ENCODE data around the gene IRS1.

Gene IRS1

DNA sequence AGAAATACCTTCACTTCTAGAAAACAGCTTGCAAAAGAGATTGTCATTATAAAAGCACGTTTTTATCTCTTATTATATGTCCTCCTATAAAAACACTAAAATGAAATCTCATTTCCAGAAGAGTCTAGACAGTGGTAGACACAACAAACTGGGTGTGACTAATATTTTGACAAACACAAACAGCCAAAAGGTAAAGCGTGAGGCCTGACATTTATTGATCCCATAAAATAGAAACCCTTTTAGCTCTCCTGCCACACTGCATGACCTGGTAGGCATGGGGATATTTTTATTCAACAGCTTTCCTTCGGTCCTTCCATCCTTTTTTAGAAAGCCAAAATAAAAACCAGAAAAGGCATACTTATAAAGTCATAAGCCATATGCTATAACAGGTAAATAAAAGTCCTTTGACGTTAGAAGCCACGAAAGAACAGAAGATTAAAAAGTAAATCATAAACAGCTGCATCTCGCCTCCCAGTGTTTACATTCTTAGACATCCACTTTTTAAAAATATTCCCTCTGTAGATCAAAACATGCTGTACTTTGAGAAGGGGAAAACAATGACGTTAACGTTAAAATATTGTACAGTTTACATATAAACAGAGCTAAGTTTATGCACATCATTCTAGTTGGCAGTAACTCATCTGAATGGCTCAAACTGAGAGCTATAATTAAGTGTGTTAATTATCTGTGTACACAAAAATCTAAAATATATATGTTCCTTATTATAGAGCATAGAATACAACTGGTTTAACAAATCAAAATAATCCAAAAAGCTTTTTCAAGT lies 44.6 kb downstream of the IRS1 start:
- DNase-seq: no peak

- no peak for DNase-seq
Measured at GRCh38 chr2:226752887-226753286, 46.7 kb downstream of the IRS1 start.

- DNase-seq: no peak
Measured at GRCh38 chr2:226747288-226747687, 52.3 kb downstream of the IRS1 start.

GRCh38 chr2:226746196-226746800 lies 53.3 kb downstream of the IRS1 start:
- no peak for DNase-seq

GRCh38 chr2:226743915-226744314 lies 55.7 kb downstream of the IRS1 start:
- DNase-seq: no peak

GRCh38 chr2:226742347-226742746 lies 57.3 kb downstream of the IRS1 start:
- DNase-seq: no peak

DNA sequence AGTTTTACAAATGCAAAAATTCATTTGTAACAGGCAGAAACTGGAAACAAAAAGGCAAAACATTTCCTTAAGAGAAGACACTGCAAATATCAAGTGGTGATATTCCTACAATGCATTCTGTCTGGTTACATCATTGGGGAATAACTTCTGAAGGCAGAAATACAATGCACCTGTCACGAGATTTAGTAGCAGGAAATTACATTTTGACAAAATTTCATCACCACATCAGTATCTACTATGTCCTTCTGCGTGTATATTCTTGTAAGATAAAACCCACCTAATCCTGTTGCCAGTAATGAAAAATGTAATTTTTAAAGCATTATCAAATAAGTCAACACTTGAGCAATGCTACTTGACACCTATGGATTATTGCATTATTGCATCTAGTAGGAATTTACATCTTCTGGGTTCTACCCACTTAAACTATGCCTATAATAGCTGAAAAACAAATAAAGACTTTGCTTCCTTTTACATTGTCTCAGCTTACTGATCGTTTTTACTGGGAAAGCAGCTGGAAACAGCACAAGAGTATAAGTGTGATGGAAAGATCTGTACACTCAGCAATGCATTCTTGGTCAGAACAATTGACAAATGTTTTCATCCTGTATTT lies 59.5 kb downstream of the IRS1 start:
- no peak for DNase-seq

DNA sequence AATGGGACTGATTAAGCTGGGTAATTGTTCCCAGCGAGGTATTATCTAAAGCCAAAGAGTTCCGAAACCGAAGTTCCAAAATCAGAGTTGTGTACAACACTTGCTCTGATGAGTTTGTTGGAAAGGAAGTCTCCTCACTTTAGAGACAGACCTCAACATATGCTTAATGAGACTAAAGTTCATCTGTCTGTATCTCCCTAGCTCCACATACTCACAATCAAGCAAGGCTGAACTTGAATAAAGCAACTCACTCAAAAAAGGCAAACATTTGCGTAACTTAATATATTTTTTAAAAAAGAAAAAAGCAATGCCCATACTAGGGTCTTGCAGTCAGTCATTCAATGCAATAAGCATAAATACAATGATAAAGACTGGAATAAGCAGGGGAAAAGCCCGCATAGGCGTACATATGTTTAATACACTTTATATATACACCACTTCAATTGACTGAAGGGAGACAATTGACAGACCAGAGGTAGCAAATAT lies 60.0 kb downstream of the IRS1 start:
- no peak for DNase-seq

DNA sequence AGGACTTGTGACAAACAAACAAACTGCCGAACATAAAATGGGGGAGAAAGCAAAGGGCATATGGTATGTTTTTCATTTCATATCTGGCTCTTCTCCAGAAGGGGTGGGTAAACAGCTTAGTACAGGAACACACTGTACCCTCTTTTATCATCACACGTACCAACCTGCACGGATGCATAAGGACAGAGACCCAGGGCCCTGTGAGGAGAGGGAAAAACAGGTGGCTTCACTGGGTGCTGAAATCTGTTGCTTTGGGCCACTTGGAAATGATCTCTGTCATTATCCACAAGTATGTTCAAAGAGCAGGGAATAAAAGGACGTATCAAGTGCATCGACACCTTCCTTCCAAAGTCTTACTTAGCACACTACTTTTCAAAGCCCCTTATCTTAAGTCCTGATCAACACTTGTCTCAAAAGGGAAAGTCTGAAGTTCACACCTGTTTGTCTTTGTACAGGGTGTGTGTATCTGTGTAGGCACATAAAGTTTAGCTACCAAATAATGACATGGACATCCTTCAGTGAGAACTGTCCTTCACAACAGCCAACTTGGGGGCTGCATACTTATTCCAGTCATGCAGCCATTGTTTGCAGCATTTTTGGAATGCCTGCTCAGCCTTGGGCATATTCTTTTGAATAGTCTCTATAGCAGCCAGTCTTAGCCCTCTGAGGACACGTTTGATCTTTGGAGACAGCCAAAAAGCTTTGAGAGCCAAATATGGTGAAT lies 60.6 kb downstream of the IRS1 start:
- no peak for DNase-seq

DNA sequence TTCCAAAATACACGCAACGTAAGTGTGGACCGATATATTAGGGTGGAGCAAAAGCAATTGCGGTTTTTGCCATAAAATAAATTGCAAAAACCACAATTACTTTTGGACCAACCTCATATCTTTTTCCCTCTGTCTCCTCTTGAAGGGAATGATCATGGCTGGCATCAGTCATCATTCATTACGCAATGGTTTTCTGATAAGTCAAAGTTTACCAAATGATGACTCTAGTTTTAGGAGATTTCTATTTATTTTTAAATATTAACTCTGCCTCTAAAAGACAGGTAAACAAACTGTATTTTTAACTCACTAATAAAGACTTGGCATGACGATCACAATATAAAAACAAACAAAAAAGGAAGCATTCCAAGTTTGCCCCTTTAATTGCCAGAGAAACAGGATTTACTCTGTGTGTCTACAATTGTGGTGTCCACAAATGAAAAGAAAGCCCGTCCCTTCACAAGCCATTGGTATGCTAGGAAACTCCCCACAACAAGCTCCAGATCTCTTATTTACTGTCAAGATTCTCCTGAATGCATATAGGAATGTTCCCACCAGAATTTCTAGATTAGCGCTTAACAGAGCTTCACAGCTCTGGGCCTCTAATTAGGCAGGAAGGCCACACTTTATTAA lies 61.3 kb downstream of the IRS1 start:
- no peak for DNase-seq

- DNase-seq: no peak
Measured at GRCh38 chr2:226736382-226736781, 63.2 kb downstream of the IRS1 start.

DNA sequence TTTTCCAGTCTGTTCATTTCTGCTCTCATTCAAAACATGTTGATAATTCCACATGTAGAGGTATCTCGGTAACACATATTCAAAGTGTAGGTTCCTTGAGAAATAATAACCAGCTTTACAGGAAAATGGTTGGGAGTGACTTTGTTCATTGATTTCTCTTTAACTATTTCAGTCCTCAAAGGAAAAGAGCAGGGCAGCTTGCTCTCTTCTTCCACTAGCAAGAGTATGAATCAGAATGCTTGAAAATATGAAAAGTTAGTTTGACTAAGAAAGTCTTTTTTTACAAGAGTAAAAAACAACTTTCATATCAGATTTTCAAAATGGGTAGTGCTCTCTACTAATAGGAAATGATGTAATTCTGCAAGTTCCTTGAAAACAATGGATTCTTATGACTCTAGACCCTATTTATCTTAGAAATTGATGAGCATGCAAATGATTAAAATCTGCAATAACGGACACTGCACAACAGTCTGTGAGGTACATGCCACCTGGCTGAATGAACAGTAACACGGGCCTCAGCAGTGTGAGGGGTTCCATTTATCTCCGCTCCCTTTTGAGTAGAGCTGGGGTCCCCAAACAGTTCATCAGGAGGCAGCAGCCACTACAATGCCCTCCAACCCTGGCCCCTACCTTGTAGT lies 65.6 kb downstream of the IRS1 start:
- no peak for DNase-seq

DNA sequence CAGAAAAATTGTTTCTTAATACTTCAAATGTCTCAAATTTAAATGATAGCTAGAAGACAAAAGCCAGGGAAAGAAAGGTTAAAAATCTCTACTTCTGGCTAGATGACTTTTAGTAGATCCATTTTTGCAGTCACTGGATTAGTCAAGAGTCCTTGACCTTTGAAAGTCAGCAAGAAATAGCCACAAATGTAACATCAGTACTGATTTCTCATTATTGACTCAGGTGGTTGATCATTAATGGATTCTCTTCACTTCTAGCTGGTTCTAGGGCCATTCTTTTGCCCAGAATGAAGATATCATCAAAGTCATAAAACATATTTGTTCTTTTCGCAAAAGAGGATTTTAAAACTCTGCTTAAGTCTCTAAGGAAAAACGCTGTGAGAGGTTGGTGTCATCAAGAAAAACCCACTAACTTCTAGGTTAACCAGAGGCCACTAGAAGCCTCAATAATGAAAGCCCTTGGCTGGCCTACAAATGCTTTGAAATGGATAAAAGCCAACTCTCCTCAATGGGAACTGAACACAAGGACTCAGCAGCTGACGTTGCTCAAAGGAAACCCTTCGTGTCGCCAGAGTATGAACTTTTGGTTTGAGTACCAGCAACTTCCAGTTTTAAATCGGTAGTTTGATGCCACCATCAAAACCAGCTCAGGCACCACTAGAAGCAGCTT lies 66.3 kb downstream of the IRS1 start:
- no peak for DNase-seq

DNA sequence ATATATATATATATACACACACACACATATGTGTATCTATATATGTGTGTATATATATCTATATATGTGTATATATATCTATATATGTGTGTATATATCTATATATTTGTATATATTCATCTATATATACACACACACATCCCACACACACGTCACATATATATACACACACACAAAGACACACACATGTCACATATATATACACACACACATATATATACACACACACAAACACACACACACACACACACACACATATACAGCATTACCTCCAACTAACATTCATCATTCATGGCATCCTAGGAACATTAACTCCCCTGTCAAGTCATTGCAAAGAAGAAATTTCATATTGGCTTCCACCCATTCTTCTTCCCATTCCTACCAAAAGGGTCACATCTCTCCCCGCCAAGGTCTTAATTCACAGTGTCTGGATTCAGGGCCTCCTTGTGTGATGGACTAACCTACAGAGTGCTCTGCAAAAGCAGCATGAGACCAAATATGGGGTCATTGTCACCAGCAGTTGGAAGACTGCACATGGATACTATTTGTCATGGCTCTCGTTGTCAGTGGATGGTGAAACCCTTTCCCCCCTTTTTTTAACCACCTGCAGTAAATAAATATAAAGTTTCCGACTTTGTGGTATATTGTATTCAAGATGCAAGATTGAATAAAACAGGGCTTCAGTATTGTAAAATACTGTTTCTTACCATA lies 67.0 kb downstream of the IRS1 start:
- no peak for DNase-seq

- no peak for DNase-seq
Measured at GRCh38 chr2:226730481-226730880, 69.1 kb downstream of the IRS1 start.

DNA sequence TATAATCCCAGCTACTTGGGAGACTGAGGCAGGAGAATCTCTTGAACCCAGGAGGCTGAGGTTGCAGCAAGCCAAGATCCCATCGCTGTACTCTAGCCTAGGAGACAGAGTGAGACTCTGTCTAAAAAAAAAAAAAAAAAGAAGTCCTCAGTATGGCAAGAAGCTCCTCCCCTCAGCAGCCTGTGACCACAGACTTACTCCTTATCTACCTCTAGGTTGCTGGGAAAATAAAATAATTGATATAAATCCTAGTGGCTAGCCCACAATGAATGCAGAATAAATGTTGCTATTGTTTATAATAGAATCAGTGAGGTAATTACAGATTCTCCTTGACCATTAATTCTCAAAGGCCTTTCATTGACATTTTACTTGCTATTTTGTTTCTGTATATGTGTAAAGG lies 70.6 kb downstream of the IRS1 start:
- DNase-seq: no peak

DNA sequence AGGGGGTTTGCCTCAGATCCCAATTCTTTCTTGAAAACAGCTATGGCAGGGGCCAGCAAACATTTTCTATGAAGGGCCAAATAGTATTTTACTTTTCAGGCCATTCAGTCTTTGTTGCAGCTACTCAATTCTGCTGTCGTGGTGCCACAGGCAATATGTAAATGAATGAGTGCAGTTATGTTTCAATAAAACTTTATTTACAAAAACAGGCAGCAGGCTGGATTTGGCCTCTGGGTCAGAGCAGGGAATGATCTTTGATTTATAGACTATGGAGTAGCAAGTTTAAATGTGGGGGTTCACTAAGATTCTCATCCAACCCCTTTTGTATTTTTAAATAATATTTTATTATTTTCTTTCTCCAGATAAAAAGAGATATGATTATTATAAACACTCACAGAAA lies 72.4 kb downstream of the IRS1 start:
- no peak for DNase-seq

DNA sequence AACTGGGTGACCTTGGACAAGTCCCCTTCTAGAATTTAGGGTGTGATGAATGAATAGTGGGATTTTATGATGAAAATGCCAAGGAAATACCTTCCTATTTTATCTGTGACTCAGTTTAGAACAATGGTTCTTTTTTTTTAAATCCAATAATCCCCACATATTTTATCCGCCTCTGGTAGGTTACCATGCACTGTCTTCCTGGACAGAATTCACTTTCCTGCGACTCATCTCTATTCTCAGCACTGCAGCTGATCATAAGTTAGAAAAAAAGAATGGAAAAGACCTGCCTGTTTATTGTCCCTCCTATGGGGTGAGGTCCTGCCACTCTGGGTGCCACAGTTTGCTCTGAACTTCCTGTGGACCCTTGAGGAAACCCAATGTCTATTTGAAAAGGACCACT lies 73.1 kb downstream of the IRS1 start:
- no peak for DNase-seq

DNA sequence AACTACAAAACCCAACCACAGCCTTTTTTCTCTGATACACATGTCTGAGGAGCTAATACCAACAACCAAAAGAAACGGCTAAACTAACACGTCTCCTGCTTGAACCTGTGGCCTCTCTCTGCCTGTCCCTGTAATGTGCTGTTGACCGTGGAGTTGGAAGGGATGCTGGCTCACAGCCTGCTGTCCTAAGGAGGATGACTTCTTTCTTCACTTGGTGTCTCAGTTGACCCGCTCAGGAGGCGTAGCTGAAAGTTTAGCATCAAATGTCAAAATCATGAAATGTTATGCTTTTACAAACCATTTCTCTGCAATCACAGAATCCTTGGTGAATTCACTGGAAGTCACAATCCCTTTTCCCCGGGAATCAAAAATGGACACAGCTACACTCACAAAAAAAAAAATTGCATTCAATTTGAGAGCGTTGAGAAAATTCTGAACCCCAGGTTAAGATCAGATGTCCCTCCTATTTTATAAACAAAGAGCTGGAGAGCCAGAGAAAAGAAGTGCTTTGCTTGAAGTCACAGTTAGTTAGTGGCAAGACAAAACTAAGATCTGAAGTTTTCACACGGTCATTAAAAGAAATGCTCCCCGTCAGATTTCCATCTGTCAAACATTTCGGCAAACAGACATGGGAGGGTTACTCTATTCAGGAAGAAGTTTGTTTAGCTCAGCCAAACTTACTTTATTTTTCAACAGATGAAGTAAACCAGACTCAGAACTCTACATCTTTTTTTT lies 74.3 kb downstream of the IRS1 start:
- no peak for DNase-seq

GRCh38 chr2:226721541-226721940 lies 78.1 kb downstream of the IRS1 start:
- no peak for DNase-seq

GRCh38 chr2:226720948-226721347 lies 78.7 kb downstream of the IRS1 start:
- no peak for DNase-seq
